OCI-LY7 (cell line): ENCODE data around the gene SLC16A8. TPM values are rescaled to one million over a fixed set of nuclear protein-coding genes. Genes with fewer than 3 reads are reported as not detected.

Source experiments
- BruUV-seq: library from RNA; stranded (reverse); fragments of 400-500 nt; replicated peaks from 2 replicates; lab custom pipeline; 2021; lab: Mats Ljungman, UMichigan
- CTCF ChIA-PET: fragments of 300-600 bp; sonication (Branson Sonifier 250); formaldehyde crosslinking; loops from one replicate; lab custom pipeline; 2022; ENCODE audit warnings: antibody characterized with exemption; ENCODE audit not compliant: unreplicated experiment; lab: Charles Lee
- POLR2A ChIA-PET: fragments of 300-600 bp; sonication (Branson Sonifier 250); formaldehyde crosslinking; loops from one replicate; lab custom pipeline; 2022; ENCODE audit warnings: antibody characterized with exemption; lab: Charles Lee
- DNase-seq: peaks from one replicate; pipeline ENCODE4 v3.0.0-alpha.2; 2015; ENCODE audit warnings: low spot score
- H2AFZ ChIP-seq: fragments of 200-600 bp; sonication (generic), shearing (Covaris generic); 2 replicates; pipeline ENCODE4 v1.6.1; 2014; ENCODE audit warnings: mild to moderate bottlenecking, antibody characterized with exemption, low read length, moderate library complexity
- H3K27ac ChIP-seq: fragments of 200-600 bp; sonication (generic); 2 replicates; pipeline ENCODE4 v1.5.1; 2014; ENCODE audit warnings: mixed run types, low read depth, mild to moderate bottlenecking, moderate library complexity, low read length, inconsistent platforms; ENCODE audit not compliant: poor library complexity, severe bottlenecking
- H3K36me3 ChIP-seq: fragments of 200-600 bp; sonication (generic); 2 replicates; pipeline ENCODE4 v1.6.1; 2014; ENCODE audit warnings: mild to moderate bottlenecking, antibody characterized with exemption, low read length, moderate library complexity, mixed read lengths; ENCODE audit not compliant: insufficient read depth
- H3K4me1 ChIP-seq: fragments of 200-600 bp; sonication (generic); 2 replicates; pipeline ENCODE4 v1.5.1; 2014; ENCODE audit warnings: mild to moderate bottlenecking, low read length; ENCODE audit not compliant: insufficient read depth, poor library complexity, severe bottlenecking
- H3K4me2 ChIP-seq: fragments of 200-600 bp; sonication (generic); 2 replicates; pipeline ENCODE4 v1.6.1; 2014; ENCODE audit warnings: mild to moderate bottlenecking, low read length
- H3K4me3 ChIP-seq: fragments of 200-600 bp; sonication (generic); 2 replicates; pipeline ENCODE4 v1.5.1; 2014; ENCODE audit warnings: mild to moderate bottlenecking, low read depth, low read length; ENCODE audit not compliant: poor library complexity, severe bottlenecking
- H3K79me2 ChIP-seq: fragments of 200-600 bp; sonication (generic); 2 replicates; pipeline ENCODE4 v1.6.1; 2016; ENCODE audit warnings: low read depth, mild to moderate bottlenecking, low read length, moderate library complexity, mixed read lengths; ENCODE audit not compliant: insufficient read depth
- H3K9me2 ChIP-seq: fragments of 200-600 bp; sonication (generic); 2 replicates; pipeline ENCODE4 v1.6.1; 2016; ENCODE audit warnings: mild to moderate bottlenecking, low read length, mixed read lengths; ENCODE audit not compliant: insufficient read depth
- H3K9me3 ChIP-seq: fragments of 200-600 bp; sonication (generic); 2 replicates; pipeline ENCODE4 v1.6.1; 2014; ENCODE audit warnings: mild to moderate bottlenecking, mixed run types, low read length, mixed read lengths
- H4K20me1 ChIP-seq: fragments of 200-600 bp; sonication (generic); 2 replicates; pipeline ENCODE4 v1.6.1; 2014; ENCODE audit warnings: mild to moderate bottlenecking, antibody characterized with exemption, low read length, moderate library complexity, mixed read lengths; ENCODE audit not compliant: insufficient read depth
- CTCF ChIP-seq: fragments of 200-600 bp; sonication (generic); conservative IDR thresholded peaks from 2 replicates; pipeline ENCODE4 v1.5.1; 2014; ENCODE audit warnings: mild to moderate bottlenecking, antibody characterized with exemption, low read length, moderate library complexity, mixed read lengths
- EZH2phosphoT487 ChIP-seq: fragments of 200-600 bp; sonication (generic); IDR thresholded peaks from 2 replicates; pipeline ENCODE4 v1.6.1; 2018; ENCODE audit warnings: low read depth, borderline replicate concordance, mild to moderate bottlenecking, mixed run types, antibody characterized with exemption, low read length, moderate library complexity, mixed read lengths
- intact Hi-C: fragments of 100-400 bp; cut with micrococcal nuclease; formaldehyde crosslinking; loops from one replicate; pipeline ENCODE4 v1.10.0; 2022; ENCODE audit not compliant: unreplicated experiment
- total RNA-seq, 2 experiments: library from RNA; depleted of rRNA in 1 of 2; stranded (reverse); fragments of >200 nt in 1 of 2; shearing (Covaris generic) in 1 of 2; gene quantifications; 2 replicates each; pipeline ENCODE4 v1.2.3, GENCODE V29; 2014 to 2022

The SLC16A8 gene
- total RNA-seq, 2 experiments from 2014 or later = not detected

- Histone ChIP-seq H3K4me3 (no peak overlapping the region), H3K4me2 (no peak overlapping the region), H2AFZ (no peak overlapping the region), H4K20me1 (no peaks in the 10 kb centered on the region), H3K9me3 (no peaks in the 10 kb centered on the region), H3K9me2 (no peaks in the 10 kb centered on the region), H3K36me3 (no peaks in the 10 kb centered on the region), H3K4me1 (no peaks in the 10 kb centered on the region), H3K79me2 (no peaks in the 10 kb centered on the region), H3K27ac (no peak overlapping the region)
- BruUV-seq = no TSS peak
- ChIA-PET CTCF (no interaction called here), POLR2A (no interaction called here)
- DNase-seq = no peak
- no peak for TF ChIP-seq CTCF
- no peak for TF ChIP-seq EZH2phosphoT487
- intact Hi-C loops = no loop called here
These were observed 8.7 kb downstream of the SLC16A8 start for GRCh38 chr22:38075105-38075825.

- H3K79me2 ChIP-seq = no peaks in the 10 kb centered on the region
- TF ChIP-seq CTCF (no peak), EZH2phosphoT487 (no peak)
- no peaks in the 10 kb centered on the region for H3K36me3 ChIP-seq
- H3K4me1 ChIP-seq = no peaks in the 10 kb centered on the region
- no peak overlapping the region for H3K4me2 ChIP-seq
- H3K27ac ChIP-seq = no peak overlapping the region
- BruUV-seq = no TSS peak
- no peak overlapping the region for H3K4me3 ChIP-seq
- intact Hi-C loops = no loop called here
- DNase-seq = no peak
- no peak overlapping the region for H2AFZ ChIP-seq
- CTCF ChIA-PET = no interaction called here
- H3K9me3 ChIP-seq = no peaks in the 10 kb centered on the region
- POLR2A ChIA-PET = no interaction called here
- no peaks in the 10 kb centered on the region for H4K20me1 ChIP-seq
- H3K9me2 ChIP-seq = no peaks in the 10 kb centered on the region
These were observed 9.5 kb downstream of the SLC16A8 start for GRCh38 chr22:38074181-38075104.
